Measurements from ENCODE around the gene CRIP2.

The CRIP2 gene

DNA sequence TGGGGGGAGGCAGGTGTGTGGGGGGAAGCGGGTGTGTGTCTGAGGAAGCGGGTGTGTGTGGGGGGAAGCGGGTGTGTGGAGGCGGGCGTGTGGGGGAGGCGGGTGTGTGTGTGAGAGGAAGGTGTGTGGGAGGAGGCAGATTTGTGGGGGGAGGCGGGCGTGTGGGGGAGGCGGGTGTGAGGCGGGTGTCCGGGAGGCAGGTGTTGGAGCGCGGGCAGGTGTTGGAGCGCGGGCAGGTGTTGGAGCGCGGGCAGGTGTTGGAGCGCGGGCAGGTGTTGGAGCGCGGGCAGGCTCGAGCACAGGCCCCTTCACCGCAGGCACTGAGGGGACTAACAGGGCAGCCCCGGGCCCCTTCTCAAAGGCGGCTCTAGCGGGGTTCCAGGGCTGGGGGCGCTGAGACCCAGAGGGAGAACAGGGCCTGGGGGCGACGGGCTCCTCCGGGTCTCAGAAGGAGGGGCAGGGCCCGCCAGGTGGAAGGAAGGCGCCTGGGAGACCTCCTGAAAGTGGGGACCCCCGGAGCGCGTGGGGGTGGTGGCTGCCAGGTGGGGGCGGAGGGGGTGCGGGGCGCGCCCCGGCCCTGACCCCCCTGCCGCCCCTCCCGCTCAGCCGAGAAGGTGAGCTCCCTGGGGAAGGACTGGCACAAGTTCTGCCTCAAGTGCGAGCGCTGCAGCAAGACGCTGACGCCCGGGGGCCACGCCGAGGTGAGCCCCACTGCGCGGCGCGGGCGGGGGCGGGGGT lies 3.2 kb downstream of the CRIP2 start:
- no peak for DNase-seq

DNA sequence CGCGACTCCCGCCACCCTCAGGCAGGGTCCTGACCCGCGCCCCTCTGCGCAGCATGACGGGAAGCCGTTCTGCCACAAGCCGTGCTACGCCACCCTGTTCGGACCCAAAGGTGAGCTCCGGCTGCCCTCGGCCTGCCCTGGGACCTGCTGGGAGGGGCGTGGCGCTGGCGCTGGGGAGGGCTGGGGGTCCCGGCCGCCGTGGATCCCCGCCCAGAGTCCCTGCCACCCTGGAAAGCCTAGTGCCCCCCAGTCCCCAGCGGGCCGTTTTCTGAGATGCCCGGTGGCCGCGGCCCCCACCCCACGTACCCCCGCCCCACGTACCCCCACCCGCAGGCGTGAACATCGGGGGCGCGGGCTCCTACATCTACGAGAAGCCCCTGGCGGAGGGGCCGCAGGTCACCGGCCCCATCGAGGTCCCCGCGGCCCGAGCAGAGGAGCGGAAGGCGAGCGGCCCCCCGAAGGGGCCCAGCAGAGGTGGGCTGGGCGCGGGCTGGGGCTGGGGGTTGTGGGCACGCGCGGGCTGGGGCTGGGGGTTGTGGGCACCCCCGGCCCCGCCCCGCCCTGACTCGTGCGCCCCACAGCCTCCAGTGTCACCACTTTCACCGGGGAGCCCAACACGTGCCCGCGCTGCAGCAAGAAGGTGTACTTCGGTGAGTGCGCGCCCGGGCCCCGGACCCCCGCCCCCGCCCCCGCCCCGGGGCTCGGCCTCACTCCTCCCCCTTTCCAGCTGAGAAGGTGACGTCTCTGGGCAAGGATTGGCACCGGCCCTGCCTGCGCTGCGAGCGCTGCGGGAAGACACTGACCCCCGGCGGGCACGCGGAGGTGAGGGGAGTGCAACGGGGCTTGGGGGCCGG lies 4.0 kb downstream of the CRIP2 start:
- no peak for DNase-seq

DNA sequence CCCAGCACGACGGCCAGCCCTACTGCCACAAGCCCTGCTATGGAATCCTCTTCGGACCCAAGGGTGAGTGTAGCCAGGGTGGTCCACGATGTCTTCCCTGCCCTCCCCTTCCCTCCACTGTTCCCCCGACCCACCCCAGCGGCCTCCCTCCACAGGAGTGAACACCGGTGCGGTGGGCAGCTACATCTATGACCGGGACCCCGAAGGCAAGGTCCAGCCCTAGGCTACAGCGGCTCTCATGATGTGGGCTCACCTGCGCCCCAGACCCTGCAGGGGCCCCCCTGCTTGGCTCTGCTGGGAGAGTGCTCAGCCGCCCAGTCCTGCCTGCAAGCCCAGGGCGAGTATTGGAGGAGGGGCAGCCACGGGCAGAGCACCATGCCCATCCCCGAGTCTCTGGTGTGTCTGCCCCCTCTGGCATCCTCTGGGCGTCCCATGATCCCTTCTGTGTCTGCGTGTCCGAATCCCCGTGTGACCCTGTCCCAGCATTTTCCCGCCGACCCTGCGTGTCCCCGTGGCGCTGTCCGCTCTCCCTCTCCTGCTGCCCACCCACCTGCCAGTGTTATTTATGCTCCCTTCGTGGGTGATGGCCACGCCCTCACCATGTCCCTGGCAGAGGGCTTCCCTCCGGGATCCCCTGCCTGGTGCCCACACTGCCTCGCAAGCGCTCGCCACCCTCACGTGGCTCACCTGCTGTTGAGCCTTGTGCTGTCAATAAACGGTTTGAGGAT lies 5.0 kb downstream of the CRIP2 start:
- DNase-seq: no peak

DNA sequence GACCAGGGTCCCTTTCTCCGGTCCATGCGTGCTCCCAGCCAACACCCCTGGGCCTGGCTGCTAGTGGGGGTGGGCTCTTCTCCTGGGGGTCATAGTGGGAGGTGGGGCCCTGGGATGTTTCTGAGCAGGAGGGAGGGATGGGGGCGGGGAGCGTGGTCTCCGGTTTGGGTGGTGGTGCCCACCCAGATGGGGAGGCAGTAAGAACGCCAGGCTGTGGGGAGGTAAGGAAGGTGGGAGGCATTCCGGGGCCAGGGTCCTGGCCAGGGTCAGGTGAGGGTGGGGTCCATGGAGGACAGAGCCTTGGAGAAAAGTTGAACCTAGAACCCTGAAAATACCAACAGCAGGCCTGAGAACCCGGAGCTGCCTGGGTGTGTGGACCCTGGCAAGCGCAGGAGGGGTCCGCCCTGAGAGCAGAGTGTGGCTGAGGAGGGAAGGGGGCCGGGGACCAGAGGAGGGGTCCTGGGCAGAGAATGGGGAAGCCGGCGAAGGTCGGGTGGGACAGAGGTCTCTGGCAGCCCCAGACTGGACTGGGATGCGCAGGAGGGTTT lies 5.7 kb downstream of the CRIP2 start:
- no peak for DNase-seq

DNA sequence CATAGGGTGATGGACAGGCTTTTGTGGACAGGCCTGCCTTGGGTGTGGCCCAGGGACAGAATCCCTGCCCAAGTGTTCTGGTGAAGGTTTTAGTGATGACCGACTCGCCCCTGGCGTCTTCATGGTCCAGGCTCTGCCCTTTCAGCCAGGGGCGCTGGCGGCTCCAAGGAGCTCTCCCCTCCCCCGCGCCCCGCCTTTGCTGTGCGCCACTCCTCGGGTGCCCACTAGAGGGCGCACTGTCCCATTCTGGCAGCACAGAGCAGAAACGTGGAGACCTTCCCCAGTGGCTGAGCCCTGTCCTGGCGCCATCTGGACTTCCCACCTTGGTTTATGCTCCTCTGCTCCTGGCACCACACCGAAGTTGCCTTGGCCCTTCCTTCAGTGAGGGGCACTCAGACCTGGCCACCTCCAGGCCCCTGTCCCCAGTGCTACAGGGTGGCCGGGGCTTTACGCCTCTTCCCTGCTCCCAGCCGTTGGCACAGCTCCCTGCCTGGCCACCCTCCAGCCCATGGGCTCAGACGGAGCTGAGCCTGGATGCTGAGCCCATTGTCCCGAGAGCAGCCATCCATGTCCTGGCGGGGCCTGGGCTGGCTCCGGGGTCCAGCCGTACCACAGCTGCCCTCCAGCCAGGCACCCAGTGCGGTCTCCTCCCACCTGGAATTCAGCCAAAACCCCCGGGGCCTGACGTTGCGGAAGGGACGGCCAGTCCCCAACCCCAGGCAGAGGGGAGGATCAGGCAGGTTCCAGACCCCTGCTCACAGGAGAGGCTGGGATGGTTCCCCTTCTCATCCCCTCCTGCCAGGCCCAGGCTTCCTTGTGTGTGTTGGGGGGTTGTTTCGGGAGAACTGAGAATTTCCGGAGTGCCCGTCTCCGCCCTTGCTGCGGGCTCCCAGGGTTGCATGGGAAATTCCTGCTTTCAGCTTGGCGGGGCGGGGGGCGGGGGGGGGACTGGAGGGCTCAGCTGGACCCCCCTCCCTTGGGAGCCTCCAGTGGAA lies 6.5 kb downstream of the CRIP2 start:
- peak; percentile 95 for DNase-seq

DNA sequence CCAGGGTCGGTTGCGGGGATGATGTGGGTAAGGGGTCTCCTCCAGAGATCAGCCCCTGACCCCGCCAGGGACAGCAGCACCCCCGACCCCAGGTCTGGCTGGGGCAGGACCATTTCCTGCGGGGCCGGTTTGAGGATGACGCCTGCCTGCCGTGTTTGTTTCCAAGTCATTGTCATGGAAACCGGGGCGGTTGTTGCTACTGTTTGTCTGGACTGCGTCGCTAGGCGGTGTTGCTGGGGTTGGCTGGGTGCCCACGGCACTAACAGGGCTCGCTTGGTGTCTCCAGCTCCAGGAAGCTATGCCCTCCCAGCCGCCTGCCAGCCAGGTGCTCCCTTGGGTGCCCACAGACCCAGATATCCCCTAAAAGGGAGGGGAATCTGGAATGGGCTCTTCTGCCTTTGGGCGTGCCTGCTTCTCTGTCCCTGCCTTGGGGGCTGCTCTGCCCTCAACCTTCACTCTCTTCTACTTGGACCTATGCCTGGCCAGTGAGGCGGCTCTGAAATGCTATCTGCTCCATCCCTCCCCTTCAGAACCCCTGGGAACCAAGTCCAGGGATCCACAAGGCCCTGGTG lies 7.4 kb downstream of the CRIP2 start:
- DNase-seq: peak; percentile 96

DNA sequence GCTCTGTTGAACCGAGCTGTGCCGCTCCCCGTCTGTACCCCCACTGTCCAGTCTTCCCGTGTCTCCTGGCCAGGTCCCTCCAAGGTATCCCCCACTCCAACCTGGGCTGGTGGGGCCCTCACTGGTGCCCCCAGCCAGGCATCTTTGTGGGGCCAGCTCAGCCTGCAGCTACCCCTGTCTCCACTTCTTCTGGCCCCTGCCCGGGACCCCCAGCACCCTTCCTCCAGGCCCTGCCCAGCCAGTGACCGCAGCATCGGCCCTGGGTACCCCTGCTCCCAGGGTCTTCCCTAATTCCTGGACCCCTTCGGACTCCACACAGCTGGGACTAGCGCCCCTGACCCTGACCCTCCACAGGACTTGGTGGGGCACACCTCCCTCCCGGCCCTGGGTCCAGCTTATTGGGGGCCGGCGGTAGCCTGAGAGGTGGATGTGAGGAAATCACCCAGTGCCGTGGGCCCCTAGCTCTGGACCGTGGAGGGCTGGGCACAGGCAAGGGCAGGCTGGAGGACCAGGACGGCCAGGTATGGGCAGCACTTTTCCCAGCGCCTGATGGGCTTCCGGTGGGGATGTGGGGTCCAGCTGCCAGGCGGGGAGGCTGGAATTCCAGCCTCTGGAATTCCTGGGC lies 8.0 kb downstream of the CRIP2 start:
- DNase-seq: no peak

DNA sequence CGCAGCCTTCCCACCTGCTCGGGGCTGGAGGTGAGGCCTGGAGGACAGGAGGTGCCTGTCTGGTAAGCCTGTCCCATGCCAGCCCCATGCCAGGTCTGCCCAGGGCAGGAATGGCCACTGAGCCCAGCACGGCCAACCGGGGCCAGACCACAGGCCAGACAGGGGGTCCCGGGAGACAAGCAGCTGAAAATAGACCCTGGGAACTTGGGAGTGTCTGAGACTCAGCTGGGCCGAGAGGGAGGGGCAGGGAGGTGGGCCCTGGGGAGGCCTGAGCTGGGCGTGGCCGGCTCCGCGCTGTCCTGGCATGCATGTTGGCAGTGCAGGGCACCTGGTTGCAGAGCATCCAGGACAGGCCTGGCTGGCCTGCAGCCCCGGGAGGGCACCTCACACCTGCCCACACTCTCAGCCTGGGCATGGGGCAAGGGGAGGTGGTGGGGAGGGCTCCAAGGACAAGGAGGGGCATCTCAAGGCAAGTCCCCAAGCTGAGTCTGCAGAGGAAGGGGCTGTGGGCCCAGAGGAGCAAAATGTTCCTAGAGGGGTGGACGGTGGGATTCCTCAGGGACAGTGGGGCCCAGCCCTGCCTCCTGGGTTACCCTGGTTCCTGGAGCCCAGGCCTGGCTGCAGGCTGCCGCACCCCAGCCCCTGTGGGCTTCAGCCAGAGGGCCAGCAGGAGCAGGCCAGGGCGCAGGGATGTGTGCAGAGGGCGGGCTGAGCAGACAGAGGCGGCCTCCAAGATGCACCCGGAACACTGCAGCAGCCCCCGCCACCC lies 8.9 kb downstream of the CRIP2 start:
- DNase-seq: no peak

DNA sequence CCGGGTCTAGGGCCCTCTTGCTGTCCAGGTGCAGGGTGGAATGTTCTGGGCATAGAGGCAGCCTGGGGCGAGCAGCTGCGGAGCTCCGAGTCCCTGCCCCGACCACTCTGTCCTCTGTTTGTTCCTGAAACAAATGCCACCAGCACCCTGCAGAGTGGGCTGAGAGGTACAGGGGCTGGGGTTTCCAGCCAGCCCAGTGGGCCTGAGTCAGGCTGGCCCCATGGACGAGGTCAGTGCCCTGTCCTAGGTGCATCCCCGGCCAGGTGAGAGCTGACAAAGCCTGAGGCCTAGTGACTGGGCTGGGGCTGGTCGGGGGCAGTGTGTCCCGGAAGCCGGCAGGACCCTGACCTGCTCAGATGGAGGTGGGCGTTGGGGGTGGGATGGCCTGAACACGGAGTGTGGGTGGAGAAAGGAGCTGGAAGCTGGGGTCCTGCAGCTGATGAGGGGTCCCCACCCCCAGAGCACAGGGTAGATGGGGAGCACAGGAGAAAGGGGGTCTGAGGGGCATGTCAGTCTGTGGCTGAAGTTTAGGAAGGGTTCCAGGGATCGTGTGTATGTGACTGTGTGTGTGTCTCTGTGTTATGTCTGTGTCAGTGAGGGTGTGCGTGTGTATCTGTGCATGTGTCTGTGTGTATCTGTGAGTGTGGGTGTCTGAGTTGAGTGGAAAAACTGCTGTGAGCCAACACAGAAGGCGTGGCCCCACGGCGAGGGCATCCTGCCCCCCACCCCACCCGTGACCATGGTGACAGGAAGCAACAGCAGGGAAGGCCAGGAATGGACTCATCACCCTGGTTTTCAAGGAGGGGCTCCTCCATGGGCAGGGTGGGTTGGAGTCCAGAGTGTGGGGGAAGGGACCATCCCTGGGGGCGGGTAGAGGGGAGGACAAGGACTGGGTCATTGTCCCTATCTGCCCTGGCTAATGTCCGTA lies 9.7 kb downstream of the CRIP2 start:
- no peak for DNase-seq

DNA sequence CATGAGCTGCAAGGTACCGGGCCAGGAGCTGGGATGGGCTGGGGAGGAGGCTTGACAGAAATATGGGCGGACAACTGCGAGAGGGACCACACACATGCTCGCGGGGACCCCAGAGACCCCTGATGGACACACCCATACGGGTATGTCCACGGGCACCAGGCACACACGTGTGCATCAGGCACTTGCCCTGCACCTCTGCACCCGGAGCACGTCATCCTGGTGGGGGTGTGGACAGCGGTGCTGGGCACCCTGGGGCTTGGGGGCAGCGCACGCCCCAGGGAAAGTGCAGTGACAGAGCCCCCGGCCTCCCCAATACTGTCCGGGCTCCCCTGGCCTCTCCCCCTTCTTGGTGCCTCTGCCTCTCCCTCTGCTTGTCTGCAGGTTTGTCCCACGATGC lies 10.4 kb downstream of the CRIP2 start:
- DNase-seq: no peak

DNA sequence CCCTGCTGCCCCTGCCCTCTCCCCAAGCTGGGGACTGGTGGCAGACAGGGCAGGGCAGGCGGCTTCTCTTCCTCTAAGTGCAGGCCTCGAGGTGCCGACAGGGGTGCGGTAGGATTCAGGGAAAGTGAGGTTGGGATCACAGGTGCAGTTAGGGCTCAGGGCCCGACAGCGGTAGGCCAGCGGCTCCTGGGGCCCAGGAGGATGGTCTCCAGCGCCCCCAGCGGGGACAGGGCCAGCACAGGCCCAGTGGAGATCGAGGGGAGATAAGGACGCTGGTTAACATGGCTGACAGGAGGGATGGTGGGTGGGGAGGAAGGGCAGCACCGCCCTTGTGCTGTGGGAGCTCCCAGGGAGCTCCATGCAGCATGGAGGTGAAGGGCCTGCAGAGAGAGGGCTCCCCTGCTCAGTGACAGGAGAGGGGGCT lies 11.1 kb downstream of the CRIP2 start:
- peak; percentile 89 for DNase-seq

DNA sequence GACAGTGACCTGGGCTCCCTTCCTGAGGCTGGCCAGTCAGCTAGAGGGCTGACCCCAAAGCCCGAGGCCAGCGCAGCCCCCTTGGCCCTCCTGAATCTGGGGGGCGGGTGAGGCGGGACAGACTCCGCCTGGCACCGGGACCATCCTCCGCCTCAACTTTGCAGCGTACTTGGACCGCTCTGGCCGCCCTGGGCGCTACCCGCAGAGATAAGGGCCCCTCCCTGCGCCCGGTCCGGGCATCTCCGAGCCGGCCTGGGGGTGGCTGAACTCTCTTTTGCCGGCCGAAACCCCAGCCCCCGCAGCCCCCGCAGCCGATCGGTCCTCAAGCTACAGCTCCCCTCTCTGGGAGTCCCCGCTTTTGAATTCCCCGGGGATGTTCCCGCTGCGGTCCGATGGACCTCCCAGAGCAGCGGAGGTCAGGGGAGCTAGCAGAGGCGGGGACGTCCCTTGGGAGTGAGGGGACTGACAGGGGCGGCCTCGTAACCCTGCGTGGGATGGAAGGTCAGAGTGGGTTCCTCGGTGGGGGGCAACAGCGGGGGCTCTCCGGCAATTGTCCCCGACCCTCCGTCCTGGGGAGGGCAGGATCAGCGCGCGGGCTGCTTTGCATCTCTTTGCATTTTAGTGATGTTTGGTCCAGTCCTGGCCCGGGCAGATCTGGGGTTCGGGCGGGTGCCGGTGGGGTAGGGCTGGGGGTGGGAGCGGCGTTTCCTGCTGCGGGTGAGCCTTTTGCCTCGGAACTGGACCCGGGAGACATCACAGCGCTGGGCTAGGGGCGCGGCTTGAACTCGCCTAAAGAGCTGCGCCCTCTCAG lies 11.7 kb downstream of the CRIP2 start, which contains the start of gene CRIP1:
Gene CRIP1, plus strand, starts transcription at position 724 of the 811 bp plus-strand sequence. CDS start 374 bp downstream, outside the sequence.
- DNase-seq: no peak

DNA sequence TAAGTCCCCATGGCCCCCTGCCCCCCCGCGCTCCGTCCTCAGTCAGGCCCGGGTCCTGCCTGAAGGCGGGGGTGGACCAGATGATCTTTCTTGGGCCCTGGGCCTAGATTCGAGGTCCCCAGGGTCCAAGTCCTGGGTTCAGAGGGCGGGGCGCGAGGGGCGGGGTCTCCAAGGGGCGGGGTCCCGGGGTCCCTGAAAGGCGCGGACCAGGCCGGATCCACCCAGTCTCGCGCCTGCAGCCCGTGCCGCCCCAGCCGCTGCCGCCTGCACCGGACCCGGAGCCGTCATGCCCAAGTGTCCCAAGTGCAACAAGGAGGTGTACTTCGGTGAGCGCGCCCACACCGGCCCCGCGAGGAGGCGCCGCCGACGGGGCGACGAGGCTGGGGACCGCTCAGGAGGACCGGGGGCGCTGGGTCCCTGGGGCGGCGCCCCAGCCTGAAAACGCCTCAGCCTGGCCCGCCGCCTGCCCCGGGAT lies 12.4 kb downstream of the CRIP2 start:
- no peak for DNase-seq

DNA sequence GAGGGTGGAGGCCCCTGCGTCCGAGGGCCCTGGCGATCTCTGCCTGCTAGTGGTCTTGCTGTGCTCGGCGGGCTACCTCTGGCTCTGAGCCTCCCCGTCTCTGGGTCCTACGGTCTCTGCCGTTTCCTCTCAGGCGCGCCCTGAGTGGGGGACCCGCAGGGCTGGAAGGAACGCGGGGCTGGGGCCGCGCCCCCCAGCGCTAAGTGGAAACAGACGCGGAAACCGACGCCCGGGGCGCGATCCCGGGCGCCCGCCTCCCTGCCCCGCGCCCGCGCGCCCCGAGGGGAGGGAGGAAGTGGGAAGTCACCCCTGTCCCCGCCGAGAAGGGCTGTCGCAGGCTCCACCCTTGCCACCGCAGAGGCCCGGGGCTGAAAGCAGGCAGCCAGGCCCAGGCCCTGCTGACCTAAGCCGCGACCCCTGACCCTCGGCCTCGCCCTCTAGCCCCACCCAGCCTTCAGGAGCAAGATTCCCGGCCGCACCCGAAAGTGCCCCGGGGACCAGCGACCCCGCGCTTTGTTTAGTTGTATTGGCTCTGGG lies 12.9 kb downstream of the CRIP2 start:
- DNase-seq: no peak

DNA sequence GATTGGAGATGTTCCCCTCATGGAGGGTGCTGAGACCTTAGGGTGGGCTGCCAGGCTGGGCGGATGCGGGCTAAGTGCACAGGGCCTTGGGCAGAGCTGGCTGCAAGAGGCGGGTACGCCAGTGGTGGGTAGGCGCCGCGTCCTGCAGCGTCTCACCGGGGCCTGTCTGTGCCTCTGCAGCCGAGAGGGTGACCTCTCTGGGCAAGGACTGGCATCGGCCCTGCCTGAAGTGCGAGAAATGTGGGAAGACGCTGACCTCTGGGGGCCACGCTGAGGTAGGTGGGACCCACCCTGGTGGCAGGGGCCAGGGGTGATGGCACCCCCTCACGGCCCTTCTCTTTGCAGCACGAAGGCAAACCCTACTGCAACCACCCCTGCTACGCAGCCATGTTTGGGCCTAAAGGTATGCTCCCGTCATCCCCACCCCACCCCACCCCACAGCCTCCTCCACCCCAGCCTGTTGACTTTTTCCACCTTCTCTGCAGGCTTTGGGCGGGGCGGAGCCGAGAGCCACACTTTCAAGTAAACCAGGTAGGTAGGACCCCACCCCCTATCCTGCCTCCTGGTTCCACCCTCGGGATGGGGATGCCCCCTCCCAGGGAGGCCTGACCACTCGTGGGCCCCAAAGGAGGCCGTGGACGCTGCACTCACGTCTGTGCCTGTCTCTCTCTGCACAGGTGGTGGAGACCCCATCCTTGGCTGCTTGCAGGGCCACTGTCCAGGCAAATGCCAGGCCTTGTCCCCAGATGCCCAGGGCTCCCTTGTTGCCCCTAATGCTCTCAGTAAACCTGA lies 13.6 kb downstream of the CRIP2 start:
- DNase-seq: no peak

DNA sequence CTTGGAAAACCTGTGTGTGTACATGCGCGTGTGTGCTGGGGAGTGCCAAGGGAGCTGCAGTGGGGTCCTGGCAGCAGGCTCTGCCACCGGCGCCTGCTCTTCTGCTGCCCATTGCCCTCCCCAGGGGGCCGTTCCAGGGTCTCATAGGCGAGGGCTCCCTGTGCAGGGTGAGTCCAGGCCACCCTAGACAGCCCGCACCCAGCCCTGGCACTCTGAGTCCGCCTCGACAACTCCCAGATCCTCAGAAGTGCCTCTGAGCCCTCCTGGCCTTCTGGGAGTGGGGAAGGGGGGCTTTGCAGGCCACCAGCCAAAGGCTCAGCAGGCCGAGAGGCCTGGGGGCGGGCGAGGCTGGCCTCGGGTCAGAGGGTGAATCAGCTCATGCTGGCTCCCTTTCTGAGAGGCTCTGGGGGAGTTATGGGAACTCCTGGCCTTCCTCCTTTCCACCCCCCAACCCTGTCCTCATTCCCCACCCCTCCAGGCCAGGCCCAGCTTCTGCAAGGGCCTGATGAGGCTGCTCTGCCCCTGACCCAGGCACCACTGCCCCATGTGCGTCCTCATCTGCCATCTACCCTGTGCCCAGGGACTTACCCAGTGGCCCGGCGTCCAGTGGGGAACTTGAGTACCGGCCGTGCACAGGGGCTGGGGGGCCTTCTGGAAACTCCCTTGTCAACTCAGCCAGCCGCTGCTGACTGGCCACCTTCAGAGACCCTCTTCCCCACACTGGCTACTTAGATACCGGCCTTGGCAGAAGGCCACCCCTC lies 14.3 kb downstream of the CRIP2 start:
- DNase-seq: no peak

Measured in islet precursor cell (in vitro differentiated cells).